HG03175 (cell line): Measurements from ENCODE around the gene NDUFS1.
A peak's percentile ranks its signal among the peaks of the same experiment; 100 is the strongest.
"Not testable (repeated sequence)": the region's sequence is repeated elsewhere in the genome, so short reads cannot be mapped to it uniquely, and the experiment has no call there.

ENCODE experiments used
- ATAC-seq: cut with Tn5 transposase; IDR thresholded peaks from one replicate; pipeline ENCODE4 v1.9.1; 2021; ENCODE audit warnings: mild to moderate bottlenecking, moderate library complexity; ENCODE audit not compliant: unreplicated experiment

The NDUFS1 gene

DNA sequence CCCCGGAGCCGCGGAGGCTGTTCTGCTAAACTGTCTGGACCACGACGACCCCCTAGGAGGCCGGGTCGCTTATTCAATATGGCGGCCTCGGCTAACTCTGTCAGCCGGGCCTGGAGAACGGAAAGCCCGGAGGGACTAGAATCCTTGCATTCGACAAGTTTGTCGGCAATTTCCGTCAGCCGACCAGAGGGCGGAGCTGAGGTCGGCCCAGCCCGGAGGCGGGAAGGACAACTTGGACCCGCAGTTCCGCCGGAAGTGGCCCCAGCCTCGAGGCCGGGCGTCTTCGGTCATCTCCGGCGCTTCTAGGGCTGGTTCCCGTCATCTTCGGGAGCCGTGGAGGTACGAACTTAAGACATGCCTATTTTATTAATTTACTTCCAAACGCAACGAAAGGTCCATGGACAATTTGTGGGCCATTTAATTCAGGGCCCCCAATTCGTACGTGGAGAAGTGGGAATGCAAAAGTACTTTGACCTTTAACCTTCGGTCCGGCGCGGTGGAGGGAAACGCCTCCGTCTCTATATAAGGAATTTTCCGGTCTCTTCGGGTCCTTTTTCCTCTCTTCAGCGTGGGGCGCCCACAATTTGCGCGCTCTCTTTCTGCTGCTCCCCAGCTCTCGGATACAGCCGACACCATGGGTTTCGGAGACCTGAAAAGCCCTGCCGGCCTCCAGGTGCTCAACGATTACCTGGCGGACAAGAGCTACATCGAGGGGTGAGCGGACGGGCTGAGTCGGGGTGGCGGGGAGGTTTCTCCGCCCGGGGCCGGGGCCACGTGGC, at the start of gene NDUFS1, which contains the start of gene EEF1B2:
Gene NDUFS1 (minus strand): TSS at position 99 of the 779 bp plus-strand sequence. CDS start 5,766 bp downstream, outside the sequence.
Gene EEF1B2 (plus strand): TSS at position 550 of the 779 bp plus-strand sequence. CDS start 85 bp downstream, at position 635.
- peak; percentile 93 for ATAC-seq

DNA sequence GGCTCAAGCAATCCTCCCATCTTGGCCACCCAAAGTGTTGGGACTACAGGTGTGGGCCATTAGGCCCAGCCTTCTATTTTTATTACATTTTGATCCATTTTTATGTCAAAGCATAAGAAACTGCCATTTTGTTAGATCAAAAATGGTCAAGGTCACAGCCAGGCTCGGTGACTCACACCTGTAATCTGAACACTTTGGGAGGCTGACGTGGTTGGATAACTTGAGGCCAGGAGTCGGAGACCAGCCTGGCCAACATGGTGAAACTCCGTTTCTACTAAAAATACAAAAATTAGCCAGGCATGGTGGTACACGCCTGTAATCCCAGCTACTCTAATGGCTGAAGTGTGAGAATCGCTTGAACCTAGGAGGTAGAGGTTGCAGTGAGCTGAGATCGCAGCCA, 49.7 kb upstream of the NDUFS1 start:
- ATAC-seq = no peak

DNA sequence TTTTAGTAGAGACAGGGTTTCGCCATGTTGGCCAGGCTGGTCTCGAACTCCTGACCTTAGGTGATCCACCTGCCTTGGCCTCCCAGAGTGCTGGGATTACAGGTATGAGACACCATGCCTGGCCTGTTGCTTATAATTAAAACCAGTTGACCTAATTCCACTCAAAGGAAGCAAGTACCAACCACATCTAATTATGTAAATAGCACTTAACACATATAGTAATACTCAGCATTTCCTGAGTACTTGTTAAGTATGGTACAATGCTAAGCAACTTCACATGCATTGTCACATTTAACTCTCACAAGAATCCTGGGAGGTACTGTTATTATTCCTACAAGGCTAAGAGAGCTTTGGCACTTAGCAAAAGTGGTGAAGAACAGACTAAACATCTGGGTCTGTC, 48.1 kb upstream of the NDUFS1 start:
- ATAC-seq = not testable (repeated sequence)

DNA sequence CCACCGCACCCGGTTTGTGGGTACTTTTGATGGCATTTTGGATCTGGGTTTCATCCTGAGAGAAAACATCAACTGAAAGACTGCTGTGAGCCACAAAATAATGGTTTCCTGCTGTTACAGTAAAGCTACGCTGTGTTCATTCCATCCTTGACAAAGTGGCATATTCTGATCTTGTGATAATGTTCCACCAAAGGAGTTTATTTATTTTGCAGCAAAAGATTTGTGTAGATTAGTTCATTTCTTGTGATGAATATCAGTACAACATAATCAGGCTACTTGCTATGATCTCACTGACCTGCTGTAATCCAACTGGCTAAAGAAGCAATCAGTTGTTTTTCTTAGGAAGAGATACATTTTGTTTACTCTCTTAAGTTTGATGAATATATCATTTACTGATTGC, 45.5 kb upstream of the NDUFS1 start:
- no peak for ATAC-seq

DNA sequence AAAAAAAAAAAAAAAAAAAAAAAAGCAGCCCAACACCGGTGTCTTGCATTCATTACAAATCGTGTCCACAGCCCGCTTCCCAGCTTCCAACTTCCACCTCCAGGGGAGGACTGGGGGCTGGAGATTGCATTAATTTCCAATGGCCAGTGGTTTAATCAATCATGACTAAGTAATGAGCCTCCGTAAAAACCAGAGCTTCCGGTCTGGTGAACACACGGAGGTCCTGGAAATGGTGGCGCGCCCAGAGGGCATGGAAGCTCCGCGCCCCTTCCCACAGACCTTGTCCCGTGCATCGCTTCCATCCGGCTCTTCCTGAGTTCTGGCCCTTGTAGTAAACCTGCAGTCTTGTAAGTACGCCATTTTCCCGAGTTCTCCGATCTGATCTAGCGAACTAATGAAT, 44.1 kb upstream of the NDUFS1 start:
- no peak for ATAC-seq

DNA sequence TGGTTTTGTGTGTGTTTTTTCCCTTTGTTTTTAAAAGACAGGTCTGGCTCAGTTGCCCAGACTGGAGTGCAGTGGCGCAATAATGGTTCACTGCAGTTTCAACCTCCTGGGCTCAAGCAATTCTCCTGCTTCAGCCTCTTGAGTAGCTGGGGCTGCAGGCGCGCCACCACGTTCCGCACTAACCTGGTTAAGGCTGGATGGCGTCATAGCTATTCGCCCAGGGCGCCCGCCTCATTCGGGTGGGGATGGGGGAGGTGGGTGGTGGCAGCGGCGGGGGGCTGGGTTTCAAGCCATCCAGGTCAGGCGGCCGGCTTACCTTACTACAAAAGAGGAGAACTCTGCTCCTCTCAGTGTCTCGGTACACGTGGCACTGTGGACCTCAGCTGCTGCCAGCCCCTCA, 43.2 kb upstream of the NDUFS1 start:
- ATAC-seq = no peak

DNA sequence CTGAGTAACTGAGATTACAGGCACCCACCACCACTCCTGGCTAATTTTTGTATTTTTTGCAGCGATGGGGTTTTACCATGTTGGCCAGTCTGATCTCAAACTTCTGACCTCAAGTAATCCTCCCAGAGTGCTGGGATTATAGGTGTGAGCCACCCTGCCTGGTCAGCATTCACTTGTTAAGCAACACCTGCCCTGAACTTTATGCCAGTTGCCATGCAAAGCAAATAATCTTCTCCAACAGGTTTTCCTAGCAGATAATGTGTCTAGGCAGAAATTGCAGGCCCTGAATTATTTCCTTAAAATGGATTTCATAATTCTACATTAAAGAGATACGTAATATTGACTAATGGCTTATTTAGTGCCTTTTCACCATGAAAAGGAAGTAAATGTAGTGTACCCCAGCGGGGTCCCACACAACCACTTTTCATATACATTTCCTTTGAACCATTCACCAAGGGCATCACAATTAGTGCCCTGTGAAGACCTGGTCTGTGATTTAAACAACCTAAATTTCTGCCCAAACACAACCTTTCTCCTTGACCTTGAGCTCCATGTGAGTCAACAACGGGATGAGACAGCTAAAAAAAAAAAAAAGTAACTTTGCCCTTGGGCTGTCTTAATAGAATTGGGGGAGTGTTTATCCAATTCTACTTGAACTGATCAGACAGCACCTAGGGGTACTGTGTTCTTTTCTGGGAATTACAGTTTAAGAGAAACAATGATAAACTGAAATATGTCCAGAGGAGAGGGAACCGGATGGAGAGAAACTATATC, 42.0 kb upstream of the NDUFS1 start:
- ATAC-seq = no peak

DNA sequence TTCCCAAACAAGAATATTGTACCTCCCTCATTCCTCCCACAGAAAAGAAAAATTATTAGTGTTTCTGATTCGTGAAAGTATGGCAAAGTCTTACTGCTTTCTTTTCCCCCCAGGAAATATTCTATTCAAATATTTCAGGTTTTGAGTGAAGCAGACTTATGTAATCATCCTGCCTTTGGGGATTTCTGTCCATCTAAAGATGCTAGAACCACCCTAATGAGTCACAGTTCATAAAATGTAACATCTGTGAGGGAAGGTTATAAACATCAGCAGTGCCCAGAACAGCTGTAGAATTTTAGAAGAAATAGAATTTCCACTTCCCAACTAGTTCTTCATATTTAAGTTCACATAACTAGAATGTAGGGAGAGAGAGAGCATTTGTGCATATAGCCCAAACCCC, 39.4 kb upstream of the NDUFS1 start:
- ATAC-seq = no peak

DNA sequence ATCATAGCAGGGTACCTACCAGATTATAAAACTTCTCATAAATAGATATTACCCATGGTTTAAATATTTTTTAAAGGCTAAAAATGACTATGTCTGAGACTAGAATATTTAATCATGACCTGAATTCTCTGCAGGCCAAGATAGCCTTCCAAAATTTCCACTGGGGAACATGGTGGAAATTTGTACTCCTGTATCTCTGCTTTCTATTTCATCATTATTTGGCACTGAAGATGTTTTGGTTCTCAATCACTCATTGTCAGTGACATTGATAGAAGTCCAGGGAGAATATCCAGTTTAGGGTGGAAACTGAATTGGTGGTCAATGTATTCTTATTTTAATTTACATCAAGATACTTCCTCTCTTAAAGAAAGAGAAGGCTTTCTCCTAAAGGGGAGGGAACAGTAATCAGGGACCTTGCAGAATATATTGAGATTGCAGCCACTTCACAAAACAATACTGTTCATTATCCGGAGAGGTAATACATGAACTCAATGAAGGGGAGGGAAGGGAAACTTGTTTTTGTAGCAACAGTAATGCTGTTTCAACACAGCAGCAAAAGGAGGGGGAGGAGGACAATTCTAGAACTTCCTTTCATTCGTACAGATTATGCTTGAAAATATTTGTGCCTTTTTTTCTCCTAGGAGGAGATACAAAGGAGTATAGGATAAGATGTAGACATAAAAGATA, 34.6 kb upstream of the NDUFS1 start:
- no peak for ATAC-seq

DNA sequence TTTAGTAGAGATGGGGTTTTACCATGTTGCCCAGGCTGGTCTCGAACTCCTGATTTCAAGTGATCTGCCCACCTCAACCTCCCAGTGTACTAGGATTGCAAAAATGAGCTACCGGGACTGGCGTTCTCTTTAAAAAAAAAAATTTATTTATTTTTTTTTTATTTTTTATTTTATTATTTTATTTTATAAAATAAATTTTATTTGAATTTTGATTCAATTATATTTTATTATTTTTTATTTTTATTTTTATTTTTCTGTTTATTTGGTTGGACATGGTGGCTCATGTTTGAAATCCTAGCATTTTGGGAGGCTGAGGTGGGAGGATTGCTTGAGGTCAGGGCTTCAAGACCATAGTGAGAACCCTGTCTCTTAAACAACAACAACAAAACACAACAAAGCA, 32.9 kb upstream of the NDUFS1 start:
- no peak for ATAC-seq

DNA sequence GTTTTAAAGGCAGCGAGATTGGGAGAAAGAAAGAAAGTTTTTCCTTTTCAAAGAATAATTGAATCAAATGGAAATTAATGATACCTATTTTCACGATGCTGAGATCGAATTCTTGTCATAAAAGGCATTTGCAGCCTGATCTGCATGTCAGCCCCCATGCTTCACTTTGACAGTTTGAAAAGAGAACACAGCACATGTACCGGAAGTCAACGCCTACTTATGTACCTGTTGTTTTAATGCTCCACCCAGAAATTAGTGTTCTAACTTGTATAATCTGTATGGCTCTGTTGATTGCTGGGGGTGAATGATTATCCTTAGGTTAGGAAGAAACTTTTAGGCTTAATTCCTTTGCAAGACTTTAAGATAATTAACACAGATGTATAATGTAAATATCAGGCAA, 31.4 kb upstream of the NDUFS1 start:
- no peak for ATAC-seq

DNA sequence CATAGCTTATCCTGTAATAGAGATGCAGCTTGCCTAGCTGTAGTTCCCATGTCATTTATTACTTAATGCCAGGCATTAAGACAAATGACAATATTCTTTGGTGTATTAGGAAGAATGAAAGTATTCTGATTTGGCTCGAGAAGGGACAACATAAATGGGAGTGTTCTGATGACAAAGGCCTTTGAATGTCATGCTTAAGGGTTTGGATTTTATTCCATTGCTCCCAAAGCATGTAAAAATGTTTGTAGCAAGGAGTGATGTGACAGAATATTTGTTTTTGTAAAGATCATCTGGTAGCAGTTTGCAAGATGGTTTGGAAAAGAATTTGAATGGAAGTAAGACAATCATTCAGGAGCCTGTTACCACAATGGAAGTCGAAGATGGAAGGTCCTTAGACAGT, 30.9 kb upstream of the NDUFS1 start:
- ATAC-seq = no peak

DNA sequence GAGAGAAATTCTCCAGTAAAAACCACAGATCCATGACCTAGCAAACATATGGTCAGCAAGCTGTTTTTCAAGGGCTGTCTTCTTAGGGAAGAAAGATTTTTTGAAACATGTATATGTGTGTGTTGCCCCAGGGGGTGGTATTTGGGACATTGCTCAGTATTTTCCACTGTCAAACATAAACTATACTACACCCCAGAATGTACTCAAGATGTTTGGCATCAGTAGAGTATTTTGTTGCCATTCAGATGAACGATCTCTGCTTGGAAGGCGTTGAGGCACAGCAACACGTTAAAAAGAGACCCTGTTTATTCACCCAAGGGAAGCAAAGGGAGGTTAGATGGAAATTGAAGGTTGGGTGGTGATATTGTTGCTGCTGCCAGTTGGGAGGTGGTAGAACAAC, 30.4 kb upstream of the NDUFS1 start:
- ATAC-seq = no peak

DNA sequence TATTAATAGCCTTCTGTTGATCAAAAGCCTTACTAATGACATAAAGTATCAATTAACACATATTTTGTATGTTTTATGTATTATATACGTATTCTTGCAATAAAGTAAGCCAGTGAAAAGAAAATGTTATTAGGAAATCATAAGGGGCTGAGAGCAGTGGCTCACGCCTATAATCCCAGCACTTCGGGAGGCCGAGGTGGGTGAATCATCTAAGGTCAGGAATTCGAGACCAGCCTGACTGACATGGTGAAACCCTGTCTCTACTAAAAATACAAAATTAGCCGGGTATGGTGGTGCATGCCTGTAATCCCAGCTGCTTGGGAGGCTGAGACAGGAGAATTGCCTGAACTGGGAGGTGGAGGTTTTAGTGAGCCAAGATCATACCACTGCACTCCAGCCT, 22.3 kb upstream of the NDUFS1 start:
- ATAC-seq = not testable (repeated sequence)

DNA sequence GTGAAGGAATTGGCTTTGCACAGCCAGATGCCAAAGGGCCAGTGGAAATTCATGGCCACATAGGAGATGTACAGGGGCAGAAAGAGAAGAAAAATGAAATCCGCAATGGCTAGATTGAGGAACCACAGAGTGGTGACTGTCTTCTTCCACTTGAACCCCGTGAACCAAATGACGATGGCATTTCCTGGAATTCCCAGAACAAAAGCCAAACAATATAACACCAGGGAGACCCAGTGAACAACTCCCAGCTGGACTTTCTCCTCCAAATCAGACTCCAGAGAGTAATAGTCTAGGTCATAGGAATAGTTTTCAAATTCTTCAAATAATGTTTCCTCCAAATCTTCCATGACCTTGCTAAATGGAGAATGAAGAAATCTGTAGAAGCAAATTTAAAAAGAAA, 17.7 kb upstream of the NDUFS1 start:
- ATAC-seq = no peak

DNA sequence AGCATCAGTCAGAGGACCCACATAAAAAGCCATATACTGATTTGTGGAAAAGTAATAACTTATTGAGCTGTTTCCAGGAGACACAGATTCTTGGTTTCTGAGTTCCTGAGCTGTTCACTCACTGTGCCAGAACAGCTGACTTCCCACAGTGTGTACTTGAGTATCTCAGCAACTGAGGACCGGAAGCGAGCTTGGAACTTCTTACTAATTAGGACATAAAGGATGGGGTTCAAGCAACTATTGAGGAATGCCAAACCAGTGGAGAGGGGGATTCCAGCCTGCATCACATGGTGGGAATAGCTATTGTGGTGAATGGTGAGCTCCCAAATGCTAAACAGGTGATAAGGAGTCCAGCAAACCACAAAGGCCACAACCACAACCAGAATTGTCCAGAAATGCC, 16.9 kb upstream of the NDUFS1 start:
- ATAC-seq = no peak

DNA sequence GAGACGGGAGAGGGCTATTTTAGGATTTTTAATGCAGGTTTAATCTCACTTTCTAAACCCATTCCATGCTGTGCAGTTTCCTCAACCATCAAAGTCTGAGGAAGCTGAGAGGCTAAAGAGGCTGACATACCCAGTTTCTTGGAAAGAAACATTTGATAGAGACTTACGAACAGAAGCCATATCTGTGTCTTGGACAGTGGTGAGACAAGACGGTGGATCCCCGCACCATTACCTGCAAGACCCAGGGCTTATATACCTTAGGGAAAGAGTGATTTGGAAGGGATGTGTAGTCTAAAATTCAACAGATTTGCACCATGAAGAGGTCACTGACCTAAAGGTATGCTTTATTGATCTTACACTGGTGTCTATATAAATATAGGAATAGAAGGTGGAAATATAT, 13.9 kb upstream of the NDUFS1 start:
- no peak for ATAC-seq

DNA sequence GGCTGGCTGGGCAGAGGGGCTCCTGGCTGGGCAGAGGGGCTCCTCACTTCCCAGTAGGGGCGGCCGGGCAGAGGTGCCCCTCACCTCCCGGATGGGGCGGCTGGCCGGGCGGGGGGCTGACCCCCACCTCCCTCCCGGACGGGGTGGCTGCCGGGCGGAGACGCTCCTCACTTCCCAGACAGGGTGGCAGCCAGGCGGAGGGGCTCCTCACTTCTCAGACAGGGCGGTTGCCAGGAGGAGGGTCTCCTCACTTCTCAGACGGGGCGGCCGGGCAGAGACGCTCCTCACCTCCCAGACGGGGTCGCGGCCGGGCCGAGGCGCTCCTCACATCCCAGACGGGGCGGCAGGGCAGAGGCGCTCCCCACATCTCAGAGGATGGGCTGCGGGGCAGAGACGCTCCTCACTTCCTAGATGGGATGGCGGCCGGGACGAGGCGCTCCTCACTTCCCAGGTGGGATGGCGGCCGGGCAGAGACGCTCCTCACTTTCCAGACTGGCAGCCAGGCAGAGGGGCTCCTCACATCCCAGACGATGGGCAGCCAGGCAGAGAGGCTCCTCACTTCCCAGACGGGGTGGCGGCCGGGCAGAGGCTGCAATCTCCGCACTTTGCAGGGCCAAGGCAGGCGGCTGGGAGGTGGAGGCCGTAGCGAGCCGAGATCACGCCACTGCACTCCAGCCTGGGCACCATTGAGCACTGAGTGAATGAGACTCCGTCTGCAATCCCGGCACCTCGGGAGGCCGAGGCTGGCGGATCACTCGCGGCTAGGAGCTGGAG, 12.6 kb upstream of the NDUFS1 start:
- ATAC-seq = not testable (repeated sequence)

DNA sequence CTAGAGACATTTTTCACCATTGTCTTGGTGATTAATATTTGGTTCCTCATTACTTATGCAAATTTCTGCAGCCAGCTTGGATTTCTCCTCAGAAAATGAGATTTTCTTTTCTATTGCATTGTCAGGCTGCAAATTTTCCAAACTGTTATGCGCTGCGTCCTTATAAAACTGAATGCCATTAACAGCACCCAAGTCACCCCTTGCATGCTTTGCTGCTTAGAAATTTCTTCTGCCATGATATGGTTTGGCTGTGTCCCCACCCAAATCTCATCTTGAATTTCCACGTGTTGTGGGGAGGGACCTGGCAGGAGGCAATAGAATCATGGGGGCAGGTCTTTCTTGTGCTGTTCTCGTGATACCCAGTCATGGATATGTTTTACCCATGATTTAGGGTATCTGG, 9.0 kb upstream of the NDUFS1 start:
- not testable (repeated sequence) for ATAC-seq

DNA sequence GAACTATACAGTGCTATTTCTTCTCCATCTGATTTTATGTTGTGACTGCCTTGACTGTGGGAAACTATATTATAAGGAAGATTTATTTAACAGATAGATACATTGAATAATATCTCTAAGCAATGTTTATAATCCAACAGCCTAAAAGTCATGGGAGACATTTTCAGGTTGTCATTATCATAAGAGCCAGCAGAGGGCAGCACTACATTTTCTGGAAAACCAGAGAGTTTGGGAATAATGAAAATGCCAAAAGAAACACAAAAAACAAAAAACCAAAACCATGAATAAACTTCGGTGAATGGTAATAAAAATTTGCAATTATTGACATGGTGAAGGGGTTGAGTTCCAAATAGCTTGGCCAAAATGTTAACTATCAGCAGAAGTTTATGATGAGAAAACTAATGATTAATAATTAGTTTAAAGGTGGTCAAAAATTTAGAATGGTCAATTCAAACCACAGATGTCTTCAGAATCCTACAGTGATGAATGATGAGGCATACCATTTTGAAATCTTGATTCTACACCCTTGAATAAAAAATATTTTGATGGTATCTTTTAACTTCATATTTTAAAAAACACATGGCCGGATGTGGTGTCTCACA, 5.1 kb upstream of the NDUFS1 start:
- ATAC-seq = no peak
